NCI-H2196 treated with DMSO at 0.1 percent for 48 hours (cell line): Measurements from ENCODE around the gene ICAM5.
"Not testable (repeated sequence)": the region's sequence is repeated elsewhere in the genome, so short reads cannot be mapped to it uniquely, and the experiment has no call there.

Experiments used
- DNase-seq: peaks from one replicate; lab custom pipeline; 2025; ENCODE audit not compliant: unreplicated experiment; lab: John Stamatoyannopoulos, UW

Gene ICAM5, protein sequence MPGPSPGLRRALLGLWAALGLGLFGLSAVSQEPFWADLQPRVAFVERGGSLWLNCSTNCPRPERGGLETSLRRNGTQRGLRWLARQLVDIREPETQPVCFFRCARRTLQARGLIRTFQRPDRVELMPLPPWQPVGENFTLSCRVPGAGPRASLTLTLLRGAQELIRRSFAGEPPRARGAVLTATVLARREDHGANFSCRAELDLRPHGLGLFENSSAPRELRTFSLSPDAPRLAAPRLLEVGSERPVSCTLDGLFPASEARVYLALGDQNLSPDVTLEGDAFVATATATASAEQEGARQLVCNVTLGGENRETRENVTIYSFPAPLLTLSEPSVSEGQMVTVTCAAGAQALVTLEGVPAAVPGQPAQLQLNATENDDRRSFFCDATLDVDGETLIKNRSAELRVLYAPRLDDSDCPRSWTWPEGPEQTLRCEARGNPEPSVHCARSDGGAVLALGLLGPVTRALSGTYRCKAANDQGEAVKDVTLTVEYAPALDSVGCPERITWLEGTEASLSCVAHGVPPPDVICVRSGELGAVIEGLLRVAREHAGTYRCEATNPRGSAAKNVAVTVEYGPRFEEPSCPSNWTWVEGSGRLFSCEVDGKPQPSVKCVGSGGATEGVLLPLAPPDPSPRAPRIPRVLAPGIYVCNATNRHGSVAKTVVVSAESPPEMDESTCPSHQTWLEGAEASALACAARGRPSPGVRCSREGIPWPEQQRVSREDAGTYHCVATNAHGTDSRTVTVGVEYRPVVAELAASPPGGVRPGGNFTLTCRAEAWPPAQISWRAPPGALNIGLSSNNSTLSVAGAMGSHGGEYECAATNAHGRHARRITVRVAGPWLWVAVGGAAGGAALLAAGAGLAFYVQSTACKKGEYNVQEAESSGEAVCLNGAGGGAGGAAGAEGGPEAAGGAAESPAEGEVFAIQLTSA

DNA sequence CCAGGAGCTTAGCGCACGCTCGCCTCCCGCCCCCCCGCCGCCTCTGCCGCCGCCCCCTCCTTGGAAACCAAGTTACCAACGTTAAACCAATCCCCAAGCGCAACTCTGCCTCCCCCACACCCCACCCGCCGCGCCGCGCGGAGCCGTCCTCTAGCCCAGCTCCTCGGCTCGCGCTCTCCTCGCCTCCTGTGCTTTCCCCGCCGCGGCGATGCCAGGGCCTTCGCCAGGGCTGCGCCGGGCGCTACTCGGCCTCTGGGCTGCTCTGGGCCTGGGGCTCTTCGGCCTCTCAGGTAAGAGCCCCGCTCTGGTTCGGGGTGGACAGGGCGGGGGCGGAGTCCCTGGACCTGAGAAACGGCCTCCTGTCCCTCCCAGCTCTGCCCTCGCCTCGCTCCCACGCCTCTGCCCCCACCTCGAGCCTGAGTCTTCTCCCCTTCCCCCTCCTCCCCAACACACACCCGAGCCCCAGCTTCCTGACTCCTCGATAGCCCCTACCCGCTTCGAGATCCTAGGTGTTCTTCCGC is at the start of gene ICAM5:
Gene ICAM5, plus strand, starts transcription at position 117 of the 521 bp plus-strand sequence. Its CDS starts 92 bp downstream, at position 209.
- peak; percentile 24 for DNase-seq

- DNase-seq: not testable (repeated sequence)
Observed at GRCh38 chr19:10241826-10242449, 47.8 kb upstream of the ICAM5 start.

DNA sequence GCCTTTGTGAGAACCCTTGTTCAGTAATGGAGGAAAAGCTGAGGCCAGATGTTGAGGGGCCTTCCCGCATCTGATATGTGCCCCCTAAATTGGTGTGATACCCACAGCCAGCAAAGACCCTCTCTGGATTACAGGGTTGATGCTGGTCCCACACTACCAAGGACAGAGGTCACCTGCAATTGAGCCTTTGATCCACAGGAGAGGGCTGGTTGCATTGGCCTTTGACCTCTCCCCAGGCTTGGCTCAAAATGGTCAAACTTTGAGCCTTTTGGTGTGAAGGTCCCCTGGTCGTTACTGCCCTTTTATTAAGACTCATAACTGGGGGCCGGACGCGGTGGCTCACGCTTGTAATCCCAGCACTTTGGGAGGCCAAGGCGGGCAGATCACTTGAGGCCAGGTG is 46.1 kb upstream of the ICAM5 start:
- DNase-seq: no peak

DNA sequence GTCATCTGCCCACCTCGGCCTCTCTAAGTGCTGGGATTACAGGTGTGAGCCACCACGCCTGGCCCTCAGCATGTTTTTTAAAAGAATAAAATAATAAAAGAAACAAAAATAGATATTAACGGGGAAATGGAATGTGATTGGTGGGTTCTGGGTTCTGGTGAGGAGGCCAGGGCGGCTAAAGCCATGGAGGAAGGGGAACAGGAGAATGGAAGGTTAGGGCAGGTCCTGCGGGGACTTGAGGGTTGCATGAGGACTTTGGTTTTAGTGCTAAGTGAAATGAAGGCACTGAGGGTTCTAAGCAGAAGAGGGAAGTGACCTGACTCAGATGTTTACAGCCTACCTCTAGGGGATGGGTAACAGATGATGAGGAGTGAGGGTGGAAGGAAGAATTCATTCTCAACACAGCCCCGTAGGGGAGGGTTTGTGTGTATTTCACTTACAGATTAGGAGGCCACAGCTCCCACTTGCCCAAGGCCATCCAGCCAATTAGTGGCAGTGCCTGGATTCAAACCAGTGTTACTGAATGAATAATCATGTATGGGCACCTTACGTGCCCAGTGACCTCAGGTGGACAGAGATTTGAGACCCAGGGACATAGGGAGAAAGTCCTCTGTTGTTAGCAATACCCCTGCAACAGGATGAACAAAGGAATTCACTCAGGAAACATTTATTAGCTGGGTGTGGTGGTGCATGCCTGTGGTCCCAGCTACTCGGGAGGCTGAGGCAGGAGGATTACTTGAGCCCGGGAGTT is 44.4 kb upstream of the ICAM5 start:
- DNase-seq: no peak

DNA sequence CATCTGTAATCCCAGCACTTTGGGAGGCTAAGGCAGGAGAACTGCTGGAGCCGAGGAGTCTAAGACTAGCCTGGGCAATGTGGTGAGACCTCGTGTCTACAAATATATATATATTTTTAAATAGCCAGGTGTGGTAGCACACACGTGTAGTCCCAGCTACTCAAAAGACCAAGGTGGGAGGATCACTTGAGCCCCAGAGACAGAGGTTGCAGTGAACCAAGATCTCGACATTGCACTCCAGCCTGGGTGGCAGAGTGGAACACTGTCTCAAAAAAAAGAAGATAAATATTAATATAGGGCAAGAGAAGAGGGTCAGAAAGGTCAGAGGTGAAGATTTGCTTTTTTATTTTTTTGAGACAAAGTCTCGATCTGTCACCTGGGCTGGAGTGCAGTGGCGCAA is 43.2 kb upstream of the ICAM5 start:
- no peak for DNase-seq

DNA sequence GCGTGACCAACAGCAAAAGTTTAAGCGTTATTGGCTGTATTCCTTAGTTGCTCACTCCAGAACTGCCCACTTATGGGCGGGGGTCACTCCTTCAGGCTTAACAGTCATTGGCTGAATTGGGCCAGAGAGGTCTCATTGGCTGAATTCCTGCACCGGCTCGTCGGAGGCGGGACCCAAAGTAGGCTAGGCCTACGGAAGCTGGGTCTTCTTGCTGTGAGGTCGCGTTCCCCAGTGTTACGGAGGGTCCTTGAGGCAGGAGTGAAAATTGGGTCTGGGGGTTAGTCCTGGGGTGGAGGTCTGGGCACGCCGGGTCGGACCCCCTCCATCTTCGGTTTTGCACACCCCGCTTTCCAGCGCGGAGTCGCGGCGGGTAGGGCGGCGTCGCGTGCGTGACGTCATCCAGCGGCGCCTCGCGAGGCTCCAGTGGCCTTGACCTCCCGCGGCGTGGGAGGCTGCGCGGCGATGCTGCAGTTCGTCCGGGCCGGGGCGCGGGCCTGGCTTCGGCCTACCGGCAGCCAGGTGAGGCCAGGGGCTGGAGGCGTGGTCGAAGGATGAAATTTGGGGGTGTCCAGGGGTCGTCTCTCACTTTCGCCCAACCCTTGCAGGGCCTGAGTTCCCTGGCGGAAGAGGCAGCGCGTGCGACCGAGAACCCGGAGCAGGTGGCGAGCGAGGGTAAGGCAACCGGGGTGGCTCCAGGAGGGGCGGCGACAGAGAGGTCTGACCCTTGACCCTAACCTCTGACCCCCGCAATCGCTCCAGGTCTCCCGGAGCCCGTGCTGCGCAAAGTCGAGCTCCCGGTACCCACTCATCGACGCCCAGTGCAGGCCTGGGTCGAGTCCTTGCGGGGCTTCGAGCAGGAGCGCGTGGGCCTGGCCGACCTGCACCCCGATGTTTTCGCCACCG is 37.7 kb upstream of the ICAM5 start, which contains the start of gene MRPL4:
Gene MRPL4, plus strand, starts transcription at position 423 of the 903 bp plus-strand sequence. Its CDS starts 40 bp downstream, at position 463.
- peak; percentile 98 for DNase-seq

GRCh38 chr19:10252707-10253106 is 37.0 kb upstream of the ICAM5 start:
- no peak for DNase-seq

GRCh38 chr19:10254244-10254643 is 35.5 kb upstream of the ICAM5 start:
- no peak for DNase-seq

DNA sequence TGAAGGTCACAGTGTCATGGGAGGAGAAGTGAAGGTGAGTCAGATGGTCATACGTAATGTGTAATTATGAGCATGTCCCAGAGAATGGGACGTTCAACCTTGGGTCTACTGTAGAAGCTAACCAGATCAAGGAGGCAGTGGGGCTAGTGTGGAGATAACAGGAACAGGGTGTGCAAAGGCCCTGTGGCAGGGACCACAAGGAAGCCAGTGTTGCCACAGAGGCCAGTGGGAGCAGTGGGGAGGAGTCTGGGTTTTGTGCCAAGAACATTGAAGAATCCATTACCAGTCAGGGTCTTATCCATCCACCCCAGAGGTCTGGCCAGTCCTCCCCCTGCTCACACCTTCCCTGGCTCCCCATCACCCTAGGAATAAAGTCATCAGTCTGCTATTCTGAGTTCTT is 34.4 kb upstream of the ICAM5 start:
- DNase-seq: no peak

DNA sequence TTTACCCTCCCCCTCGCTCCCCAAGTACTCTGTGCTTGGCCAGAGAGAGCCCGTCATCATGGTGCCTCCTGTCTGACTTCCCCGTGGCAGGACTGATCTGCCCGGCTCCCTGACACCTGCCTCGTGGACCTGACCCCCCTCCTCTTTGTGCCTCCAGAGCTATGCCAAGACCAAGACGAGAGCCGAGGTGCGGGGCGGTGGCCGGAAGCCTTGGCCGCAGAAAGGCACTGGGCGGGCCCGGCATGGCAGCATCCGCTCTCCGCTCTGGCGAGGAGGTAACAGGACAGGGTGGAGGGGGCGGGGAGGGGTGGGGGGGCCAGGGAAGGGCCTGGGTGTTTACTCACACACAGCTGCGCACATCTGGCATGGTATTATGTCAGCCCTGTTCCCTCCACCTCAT is 33.2 kb upstream of the ICAM5 start:
- no peak for DNase-seq

- no peak for DNase-seq
Observed at GRCh38 chr19:10256970-10257615, 32.7 kb upstream of the ICAM5 start.

DNA sequence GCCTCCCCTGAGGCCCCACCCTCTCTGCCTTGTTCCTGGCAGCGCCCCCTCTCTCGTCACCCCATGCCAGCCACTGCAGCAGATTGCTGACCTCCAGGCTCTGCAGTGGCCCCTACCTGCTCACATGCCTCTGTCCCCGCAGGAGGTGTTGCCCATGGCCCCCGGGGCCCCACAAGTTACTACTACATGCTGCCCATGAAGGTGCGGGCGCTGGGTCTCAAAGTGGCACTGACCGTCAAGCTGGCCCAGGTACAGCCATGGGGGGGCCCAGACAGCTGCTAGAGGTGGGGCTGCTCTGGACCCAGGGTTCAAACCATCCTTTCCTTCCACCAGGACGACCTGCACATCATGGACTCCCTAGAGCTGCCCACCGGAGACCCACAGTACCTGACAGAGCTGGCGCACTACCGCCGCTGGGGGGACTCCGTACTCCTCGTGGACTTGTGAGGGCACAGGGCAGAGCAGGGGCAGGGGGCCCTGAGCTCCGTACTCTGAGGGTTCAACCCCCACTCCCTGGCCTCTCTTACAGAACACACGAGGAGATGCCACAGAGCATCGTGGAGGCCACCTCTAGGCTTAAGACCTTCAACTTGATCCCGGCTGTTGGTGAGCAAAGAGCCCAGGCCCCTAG is 31.6 kb upstream of the ICAM5 start:
- no peak for DNase-seq

DNA sequence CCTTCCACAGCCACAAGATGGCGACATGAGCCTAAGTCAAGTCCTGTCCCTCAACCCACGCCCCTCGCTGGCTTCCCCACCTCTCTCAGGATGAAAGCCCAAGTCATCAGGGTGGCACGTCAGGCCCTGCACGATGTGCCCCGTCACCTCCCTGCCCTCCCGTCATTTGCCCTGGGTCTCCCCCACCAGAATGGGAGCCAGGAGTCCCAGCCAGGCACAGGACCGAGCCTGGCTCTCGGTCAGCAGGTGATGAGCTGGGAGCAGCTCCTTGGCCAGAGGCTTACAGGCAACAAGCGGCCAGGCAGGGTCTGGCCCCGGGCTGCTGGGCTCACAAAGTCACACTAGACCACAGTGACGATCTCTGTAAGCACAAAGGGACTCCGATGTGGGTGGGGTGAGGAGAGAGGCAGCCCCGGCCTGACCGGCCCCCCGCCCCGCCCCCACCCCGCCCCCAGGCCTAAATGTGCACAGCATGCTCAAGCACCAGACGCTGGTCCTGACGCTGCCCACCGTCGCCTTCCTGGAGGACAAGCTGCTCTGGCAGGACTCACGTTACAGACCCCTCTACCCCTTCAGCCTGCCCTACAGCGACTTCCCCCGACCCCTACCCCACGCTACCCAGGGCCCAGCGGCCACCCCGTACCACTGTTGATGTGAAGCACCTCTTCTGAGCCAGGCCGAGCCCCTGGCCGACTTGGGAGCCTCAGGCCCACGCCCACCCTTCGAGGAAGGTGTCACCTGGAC is 30.4 kb upstream of the ICAM5 start:
- DNase-seq: peak; percentile 36

DNA sequence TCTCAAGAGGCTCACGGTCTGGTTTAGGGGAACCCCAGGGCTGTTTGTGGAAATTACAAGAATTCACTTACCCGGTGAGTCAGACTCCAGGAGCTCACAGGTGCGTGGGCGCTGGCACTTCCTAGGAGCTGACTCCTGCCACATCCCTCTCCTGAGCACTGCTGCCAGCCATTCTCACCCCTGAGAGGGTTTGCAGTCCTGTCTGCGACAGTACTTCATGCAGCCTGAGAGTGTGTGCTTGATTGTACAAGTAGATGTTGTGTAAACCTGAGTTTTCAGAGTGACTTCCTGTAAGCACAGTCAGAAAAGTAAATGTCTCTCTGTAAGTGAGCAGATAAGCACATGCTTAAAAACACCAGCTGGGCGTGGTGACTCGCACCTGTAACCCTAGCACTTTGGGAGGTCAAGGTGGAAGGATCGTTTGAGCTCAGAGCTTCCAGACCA is 29.6 kb upstream of the ICAM5 start:
- no peak for DNase-seq

- DNase-seq: no peak
Observed at GRCh38 chr19:10262771-10263170, 27.0 kb upstream of the ICAM5 start.

DNA sequence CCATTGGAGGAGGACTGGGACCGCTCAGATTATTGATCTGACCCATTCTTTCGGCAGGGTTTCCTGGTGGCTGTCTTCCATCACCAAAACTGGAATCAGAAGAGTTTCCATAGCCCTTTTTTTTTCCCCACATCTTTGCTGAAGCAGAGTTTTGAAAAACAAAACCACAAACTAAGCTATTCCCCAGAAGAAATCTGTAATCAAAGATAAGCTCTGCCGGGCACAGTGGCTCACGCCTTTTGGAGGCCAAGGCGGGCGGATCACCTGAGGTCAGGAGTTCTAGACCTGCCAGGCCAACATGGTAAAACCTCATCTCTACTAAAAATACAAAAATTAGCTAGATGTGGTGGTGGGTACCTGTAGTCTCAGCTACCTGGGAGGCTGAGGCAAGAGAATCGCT is 23.0 kb upstream of the ICAM5 start:
- DNase-seq: no peak

DNA sequence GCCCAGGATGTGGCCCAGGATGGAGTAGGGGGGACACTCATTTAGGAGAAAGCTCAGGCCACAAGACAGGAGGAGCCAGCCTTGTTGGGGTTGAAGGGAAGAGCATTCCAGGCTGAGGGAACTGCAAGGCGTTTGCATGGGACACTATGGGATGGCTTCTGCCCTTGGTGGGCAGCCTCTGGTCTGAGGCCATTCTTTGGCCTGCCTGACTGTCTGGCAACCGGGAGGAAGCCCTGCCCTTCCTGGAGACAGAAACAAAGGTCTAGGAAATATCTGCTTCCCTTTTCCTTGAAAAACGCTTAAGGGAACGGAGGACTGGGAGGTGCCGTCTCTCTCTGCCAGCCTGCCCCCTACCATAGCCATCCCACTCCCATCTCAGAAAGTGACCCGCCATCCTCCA is 21.7 kb upstream of the ICAM5 start:
- no peak for DNase-seq
